Measurements from ENCODE around the gene FAT2. TPM values are rescaled to one million over a fixed set of nuclear protein-coding genes. Genes with fewer than 3 reads are reported as not detected.
"Not testable (repeated sequence)": the region's sequence is repeated elsewhere in the genome, so short reads cannot be mapped to it uniquely, and the experiment has no call there.

FAT2 gene
- total RNA-seq, 1 donor from 2014 or later = 3.3 TPM

- no peak for FAIRE-seq
- no peak for DNase-seq (ENCODE audit: low spot score in 2 of 2)
Measured at GRCh38 chr5:151584057-151584937, 6.8 kb downstream of the FAT2 start.

- DNase-seq (ENCODE audit: low spot score in 2 of 2) (no peak), FAIRE-seq (no peak)
Measured at GRCh38 chr5:151581812-151582583, 9.1 kb downstream of the FAT2 start.

GRCh38 chr5:151581347-151581746 lies 9.8 kb downstream of the FAT2 start:
- no peak for DNase-seq (ENCODE audit: low spot score in 2 of 2)
- no peak for FAIRE-seq

GRCh38 chr5:151580858-151581257 lies 10.3 kb downstream of the FAT2 start:
- DNase-seq (ENCODE audit: low spot score in 2 of 2) = no peak
- FAIRE-seq = no peak

GRCh38 chr5:151580239-151580638 lies 10.9 kb downstream of the FAT2 start:
- DNase-seq (ENCODE audit: low spot score in 2 of 2) (no peak), FAIRE-seq (no peak)

GRCh38 chr5:151579146-151579545 lies 12.0 kb downstream of the FAT2 start:
- not testable (repeated sequence) for DNase-seq (ENCODE audit: low spot score in 2 of 2); FAIRE-seq

GRCh38 chr5:151578326-151579025 lies 12.7 kb downstream of the FAT2 start:
- DNase-seq (ENCODE audit: low spot score in 2 of 2) (no peak), FAIRE-seq (no peak)

GRCh38 chr5:151577566-151577965 lies 13.6 kb downstream of the FAT2 start:
- DNase-seq (ENCODE audit: low spot score in 2 of 2) = no peak
- FAIRE-seq = no peak

- DNase-seq (ENCODE audit: low spot score in 2 of 2) (no peak), FAIRE-seq (no peak)
Measured at GRCh38 chr5:151574444-151574996, 16.6 kb downstream of the FAT2 start.

- no peak for FAIRE-seq
- no peak for DNase-seq (ENCODE audit: low spot score in 2 of 2)
Measured at GRCh38 chr5:151572657-151573368, 18.3 kb downstream of the FAT2 start.

GRCh38 chr5:151571270-151572173 lies 19.6 kb downstream of the FAT2 start:
- FAIRE-seq (no peak), DNase-seq (ENCODE audit: low spot score in 2 of 2) (no peak)

- FAIRE-seq (no peak), DNase-seq (ENCODE audit: low spot score in 2 of 2) (no peak)
Measured at GRCh38 chr5:151570512-151571269, 20.4 kb downstream of the FAT2 start.

- no peak for DNase-seq (ENCODE audit: low spot score in 2 of 2)
- FAIRE-seq = no peak
Measured at GRCh38 chr5:151570058-151570457, 21.1 kb downstream of the FAT2 start.

GRCh38 chr5:151569132-151570046 lies 21.7 kb downstream of the FAT2 start:
- DNase-seq (ENCODE audit: low spot score in 2 of 2) (no peak), FAIRE-seq (no peak)

GRCh38 chr5:151568036-151568435 lies 23.1 kb downstream of the FAT2 start:
- DNase-seq (ENCODE audit: low spot score in 2 of 2) (no peak), FAIRE-seq (no peak)

GRCh38 chr5:151565971-151566370 lies 25.2 kb downstream of the FAT2 start:
- FAIRE-seq (no peak), DNase-seq (ENCODE audit: low spot score in 2 of 2) (no peak)

- no peak for DNase-seq (ENCODE audit: low spot score in 2 of 2)
Measured at GRCh38 chr5:151562019-151562707, 29.0 kb downstream of the FAT2 start.

More at GRCh38 chr5:151562019-151562707, 29.0 kb downstream of the FAT2 start:
- no peak for FAIRE-seq
